ENCODE data around the gene PTPRK.

PTPRK gene

GRCh38 chr6:128379577-128379976 lies 140.8 kb downstream of the PTPRK start:
- DNase-seq, result no peak

GRCh38 chr6:128376952-128377503 lies 143.4 kb downstream of the PTPRK start:
- DNase-seq, result no peak

- no peak for DNase-seq
These were observed 149.3 kb downstream of the PTPRK start for GRCh38 chr6:128371136-128371535.

GRCh38 chr6:128370072-128370471 lies 150.3 kb downstream of the PTPRK start:
- no peak for DNase-seq

- no peak for DNase-seq
These were observed 152.0 kb downstream of the PTPRK start for GRCh38 chr6:128368213-128368944.

GRCh38 chr6:128367437-128367836 lies 153.0 kb downstream of the PTPRK start:
- no peak for DNase-seq

GRCh38 chr6:128365520-128366160 lies 154.8 kb downstream of the PTPRK start:
- DNase-seq, result no peak

GRCh38 chr6:128364766-128365519 lies 155.5 kb downstream of the PTPRK start:
- no peak for DNase-seq

GRCh38 chr6:128363020-128363813 lies 157.2 kb downstream of the PTPRK start:
- no peak for DNase-seq

- no peak for DNase-seq
These were observed 159.0 kb downstream of the PTPRK start for GRCh38 chr6:128361378-128361777.

GRCh38 chr6:128358244-128358776 lies 162.1 kb downstream of the PTPRK start:
- no peak for DNase-seq

- no peak for DNase-seq
These were observed 162.8 kb downstream of the PTPRK start for GRCh38 chr6:128357392-128358130.

GRCh38 chr6:128352366-128352765 lies 168.0 kb downstream of the PTPRK start:
- no peak for DNase-seq

GRCh38 chr6:128351255-128351514 lies 169.2 kb downstream of the PTPRK start:
- DNase-seq, result no peak

- DNase-seq, result no peak
These were observed 169.8 kb downstream of the PTPRK start for GRCh38 chr6:128350416-128351254.

- no peak for DNase-seq
These were observed 173.3 kb downstream of the PTPRK start for GRCh38 chr6:128347123-128347522.

- no peak for DNase-seq
These were observed 173.8 kb downstream of the PTPRK start for GRCh38 chr6:128346569-128346968.

- DNase-seq, result no peak
These were observed 175.1 kb downstream of the PTPRK start for GRCh38 chr6:128345278-128345677.

GRCh38 chr6:128343706-128344105 lies 176.7 kb downstream of the PTPRK start:
- no peak for DNase-seq

- DNase-seq, result no peak
These were observed 180.6 kb downstream of the PTPRK start for GRCh38 chr6:128339635-128340450.

Data from CD4-positive, alpha-beta T cell treated with Interferon gamma for 1 hour (primary cell).